Spleen (tissue), 11 donors: Measurements from ENCODE around the gene RASSF4. TPM values are rescaled to one million over a fixed set of nuclear protein-coding genes. Genes with fewer than 3 reads are reported as not detected.

Experiments
- DNase-seq: peaks from one replicate; pipeline ENCODE4 v3.0.0-alpha.2; 2020
- H3K27ac ChIP-seq, 8 donors: fragments of 200-600 bp; sonication (generic) in 7 of 8; 1 replicate in 4 of 8; 2 replicates in 4 of 8; pipeline versions ENCODE4 v1.5.0 to v1.8.0; 2016 to 2021; ENCODE audit warnings: inconsistent platforms in 4 of 8, mild to moderate bottlenecking in 4 of 8, moderate library complexity in 1 of 8
- H3K27me3 ChIP-seq, 7 donors: fragments of 200-600 bp; sonication (generic) in 6 of 7; replicated peaks in 1 of 7; 1 replicate in 4 of 7; 2 replicates in 3 of 7; pipeline versions ENCODE4 v1.5.0 to v1.8.0; 2016 to 2021; ENCODE audit warnings: inconsistent platforms in 3 of 7, mild to moderate bottlenecking in 1 of 7
- H3K36me3 ChIP-seq, 6 donors: fragments of 200-600 bp; sonication (generic) in 5 of 6; 1 replicate in 4 of 6; 2 replicates in 2 of 6; pipeline versions ENCODE4 v1.5.0 to v1.8.0; 2016 to 2021; ENCODE audit warnings: inconsistent platforms in 2 of 6
- H3K4me1 ChIP-seq, 6 donors: fragments of 200-600 bp; sonication (generic) in 5 of 6; 1 replicate in 3 of 6; 2 replicates in 3 of 6; pipeline versions ENCODE4 v1.5.0 to v1.8.0; 2016 to 2021; ENCODE audit warnings: inconsistent platforms in 3 of 6
- H3K4me3 ChIP-seq, 8 donors: fragments of 200-600 bp; sonication (generic) in 7 of 8; 1 replicate in 4 of 8; 2 replicates in 4 of 8; pipeline versions ENCODE4 v1.5.0 to v1.8.0; 2016 to 2021; ENCODE audit warnings: inconsistent platforms in 4 of 8, mild to moderate bottlenecking in 4 of 8, moderate library complexity in 2 of 8
- H3K9me3 ChIP-seq, 8 donors: fragments of 200-600 bp; sonication (generic) in 7 of 8; 1 replicate in 4 of 8; 2 replicates in 4 of 8; pipeline versions ENCODE4 v1.5.0 to v1.8.0; 2016 to 2021; ENCODE audit warnings: inconsistent platforms in 4 of 8
- POLR2A ChIP-seq, 3 donors: fragments of 450-650 bp; IDR thresholded peaks; one replicate each; pipeline ENCODE4 v1.5.1; 2017; ENCODE audit warnings: antibody characterized with exemption in 3 of 3, mild to moderate bottlenecking in 1 of 3
- POLR2AphosphoS5 ChIP-seq, 3 donors: sonication (generic); formaldehyde crosslinking; IDR thresholded peaks; one replicate each; pipeline ENCODE4 v1.5.1; 2017; ENCODE audit warnings: antibody characterized with exemption in 3 of 3
- WGBS, 5 donors: extraction: QIAGEN DNeasy Blood & Tissue Kit in 3 of 5; methylation state at CpG; one replicate each; pipeline versions ENCODE4 v1.1.5 to v1.1.7; 2013 to 2018; 5-methylcytosine and 5-hydroxymethylcytosine counted together
- intact Hi-C: fragments of 100-400 bp; cut with DNase I; formaldehyde crosslinking; loops from one replicate; pipeline ENCODE4 v1.15.0; 2023; ENCODE audit warnings: low total_unique reads
- polyA plus RNA-seq, 3 donors: library from polyadenylated mRNA; stranded (reverse); fragments of 200-250 nt; gene quantifications; one replicate each; pipeline ENCODE4 v1.2.1, GENCODE V29; 2013
- total RNA-seq, 7 donors: library from RNA; depleted of rRNA in 3 of 7; stranded (reverse); fragments of >200 nt in 3 of 7; fragmentation: NEBNext Ultra II Directional in 4 of 7; extraction: Animal tissue kit (Norgen Biotek cat#: 25700) in 4 of 7; gene quantifications; one replicate each; pipeline versions ENCODE4 v1.1.0 to v1.2.1, GENCODE V29; 2016 to 2021
- TF ChIP-seq, protein P1 (sequence below), 11 experiments: fragments of 200-600 bp in 7 of 11; fragments of 450-650 bp in 4 of 11; sonication (generic) in 4 of 11; IDR thresholded peaks in 8 of 11; conservative IDR thresholded peaks in 3 of 11; 1 replicate in 7 of 11; 2 replicates in 4 of 11; pipeline versions ENCODE4 v1.4.0 to v1.8.0; 2016 to 2021; ENCODE audit warnings: antibody characterized with exemption in 11 of 11, inconsistent platforms in 4 of 11, mild to moderate bottlenecking in 1 of 11
- donor health status: healthy with polysubstance abuse.
- donor health status: DM: no; HTN: no; CAD: no; lungs with moderate emphysema.
- donor health status: DM: no; HTN: no; CAD: no.
- donor health status: Bipolar disorder and iron deficiency.
- donor health status: healthy.
- donor health status: DM: no; HTN: no; CAD: no.
- donor health status: DM: yes; HTN: yes; CAD: no.

The RASSF4 gene
- total and polyA plus RNA-seq, 10 donors, result 36.7 to 96.2 (median 73.5) TPM

DNA sequence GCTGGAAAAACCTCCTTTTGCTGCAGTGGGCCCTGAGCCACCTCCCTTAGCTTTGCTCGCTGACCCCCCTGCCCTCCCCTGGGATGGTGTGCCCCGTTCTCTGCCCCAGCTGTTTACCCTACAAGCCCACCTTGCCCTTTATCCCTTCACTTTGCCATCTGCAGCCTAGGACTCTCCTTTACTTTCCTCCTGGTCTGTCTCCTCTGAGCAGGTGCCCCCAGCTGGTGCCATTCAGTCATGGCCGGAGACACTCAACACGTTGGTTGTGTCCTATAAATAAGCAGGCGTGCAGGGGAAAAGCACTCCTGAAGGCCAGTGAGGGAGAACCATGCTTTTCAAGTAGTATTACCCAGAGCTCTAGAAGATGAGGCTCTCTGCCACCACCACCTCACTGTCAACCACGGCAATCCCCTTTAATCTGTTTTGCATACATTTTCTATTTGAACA, 6.1 kb downstream of the RASSF4 start:
- Histone ChIP-seq H3K36me3 (peaks cover 0 to 11% (median 0%) of the 10 kb centered on the region in 6 donors), H3K4me1 (peaks cover 38 to 100% (median 81%) of the 10 kb centered on the region in 6 donors), H3K27ac (peak overlapping the region in 5 of 8 donors; percentile 67 to 93 (median 91)), H3K27me3 (no peaks in the 10 kb centered on the region), H3K4me3 (no peak overlapping the region), H3K9me3 (no peaks in the 10 kb centered on the region)
- DNase-seq, result peak; percentile 51
- TF ChIP-seq POLR2A (IDR thresholded peaks at IDR 0.05), result no peak
- no peak for TF ChIP-seq POLR2AphosphoS5 (IDR thresholded peaks at IDR 0.05)
- TF ChIP-seq, protein P1, sequence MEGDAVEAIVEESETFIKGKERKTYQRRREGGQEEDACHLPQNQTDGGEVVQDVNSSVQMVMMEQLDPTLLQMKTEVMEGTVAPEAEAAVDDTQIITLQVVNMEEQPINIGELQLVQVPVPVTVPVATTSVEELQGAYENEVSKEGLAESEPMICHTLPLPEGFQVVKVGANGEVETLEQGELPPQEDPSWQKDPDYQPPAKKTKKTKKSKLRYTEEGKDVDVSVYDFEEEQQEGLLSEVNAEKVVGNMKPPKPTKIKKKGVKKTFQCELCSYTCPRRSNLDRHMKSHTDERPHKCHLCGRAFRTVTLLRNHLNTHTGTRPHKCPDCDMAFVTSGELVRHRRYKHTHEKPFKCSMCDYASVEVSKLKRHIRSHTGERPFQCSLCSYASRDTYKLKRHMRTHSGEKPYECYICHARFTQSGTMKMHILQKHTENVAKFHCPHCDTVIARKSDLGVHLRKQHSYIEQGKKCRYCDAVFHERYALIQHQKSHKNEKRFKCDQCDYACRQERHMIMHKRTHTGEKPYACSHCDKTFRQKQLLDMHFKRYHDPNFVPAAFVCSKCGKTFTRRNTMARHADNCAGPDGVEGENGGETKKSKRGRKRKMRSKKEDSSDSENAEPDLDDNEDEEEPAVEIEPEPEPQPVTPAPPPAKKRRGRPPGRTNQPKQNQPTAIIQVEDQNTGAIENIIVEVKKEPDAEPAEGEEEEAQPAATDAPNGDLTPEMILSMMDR (IDR thresholded peaks at IDR 0.05 in 8 of 11, conservative IDR thresholded peaks at IDR 0.05 in 3 of 11), result no peak
- intact Hi-C loops, result no loop called here
- 73 to 82% (median 79%) methylated on average over 6 of the region's 6 CpGs for WGBS, 5 donors

DNA sequence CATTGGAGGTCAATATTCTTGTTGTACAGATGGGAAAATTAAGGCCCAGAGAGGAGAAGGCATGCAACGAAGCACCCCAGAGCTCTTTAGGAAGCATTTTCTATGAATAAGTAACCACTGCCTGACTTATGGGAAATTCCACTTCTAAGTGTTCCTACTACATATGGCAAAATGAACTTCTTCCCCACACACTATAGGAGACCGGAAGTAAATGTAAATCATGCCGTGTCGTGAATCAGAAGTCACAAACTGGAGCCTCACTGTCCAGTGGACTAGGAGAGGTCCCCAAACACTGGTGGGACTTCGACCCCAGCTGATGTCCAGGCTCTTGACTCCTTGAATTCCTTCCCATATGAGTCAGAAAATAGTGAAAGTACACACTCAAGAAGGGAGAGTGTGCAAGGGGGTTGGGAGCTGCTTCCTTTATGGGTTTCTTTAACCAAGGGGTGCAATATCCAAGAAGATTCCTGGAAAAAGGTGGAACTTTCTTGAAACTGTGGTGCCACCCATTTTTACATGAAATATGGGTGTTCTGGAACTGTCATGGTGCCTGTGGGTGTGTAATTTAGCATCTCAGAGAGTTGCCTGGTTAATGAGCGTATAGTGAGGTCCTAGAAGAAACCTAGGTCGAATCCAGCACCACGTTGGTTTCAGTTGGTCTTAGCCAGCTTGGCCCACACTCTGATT, 6.7 kb downstream of the RASSF4 start:
- Histone ChIP-seq H3K4me3 (no peak overlapping the region), H3K9me3 (no peaks in the 10 kb centered on the region), H3K27ac (peak overlapping the region in 7 of 8 donors; percentile 29 to 93 (median 85)), H3K27me3 (no peaks in the 10 kb centered on the region), H3K36me3 (peaks cover 0 to 17% (median 0%) of the 10 kb centered on the region in 6 donors), H3K4me1 (peaks cover 38 to 100% (median 78%) of the 10 kb centered on the region in 6 donors)
- DNase-seq, result peak; percentile 49
- WGBS, 5 donors, result 50 to 64% (median 57%) methylated on average over 8 of the region's 8 CpGs
- no peak for TF ChIP-seq POLR2AphosphoS5 (IDR thresholded peaks at IDR 0.05)
- TF ChIP-seq, protein P1 (IDR thresholded peaks at IDR 0.05 in 8 of 11, conservative IDR thresholded peaks at IDR 0.05 in 3 of 11), result no peak
- TF ChIP-seq POLR2A (IDR thresholded peaks at IDR 0.05), result no peak
- intact Hi-C loops, result no loop called here

DNA sequence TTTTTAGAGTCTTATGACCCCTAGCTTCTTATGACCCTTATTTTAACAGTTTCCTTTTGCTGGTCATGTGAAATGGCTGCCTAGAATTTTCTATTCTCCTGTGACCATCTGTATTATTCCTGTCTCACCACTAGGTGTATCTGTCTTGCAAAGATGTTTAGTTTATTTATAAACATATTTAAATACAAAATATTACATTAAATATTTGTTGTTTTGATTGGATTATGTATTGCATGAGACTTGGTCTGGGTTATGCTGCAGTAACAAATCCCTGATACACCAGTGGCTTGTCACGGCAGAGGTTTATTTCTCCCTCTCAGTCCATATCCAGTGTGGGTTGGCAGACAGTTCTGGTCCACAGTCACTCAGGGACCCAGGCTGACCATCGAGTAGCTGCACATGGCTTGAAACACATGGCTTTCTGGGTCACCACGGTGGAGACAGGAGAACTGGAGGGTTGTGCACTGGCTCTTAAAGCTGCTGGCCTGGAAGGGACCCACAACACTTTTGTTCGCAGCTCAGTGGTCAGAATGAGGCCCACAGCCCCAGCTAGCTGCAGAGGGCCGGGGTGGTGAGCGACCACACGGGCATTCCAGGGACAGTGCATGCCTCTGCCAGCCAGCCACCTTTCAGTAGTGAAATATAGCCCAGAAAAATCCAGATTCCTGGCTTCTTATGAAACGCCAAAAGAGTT, 7.4 kb downstream of the RASSF4 start:
- WGBS, 5 donors, result 82 to 88% (median 85%) methylated on average over 5 to 8 of the region's 8 CpGs

More for the DNA sequence above, 7.4 kb downstream of the RASSF4 start:
- Histone ChIP-seq H3K9me3 (no peaks in the 10 kb centered on the region), H3K27ac (peak overlapping the region; percentile 6 to 93 (median 78)), H3K36me3 (peaks cover 0 to 24% (median 0%) of the 10 kb centered on the region in 6 donors), H3K4me1 (peaks cover 38 to 100% (median 75%) of the 10 kb centered on the region in 6 donors), H3K27me3 (no peaks in the 10 kb centered on the region), H3K4me3 (no peak overlapping the region)
- intact Hi-C loops, result no loop called here
- TF ChIP-seq POLR2AphosphoS5 (IDR thresholded peaks at IDR 0.05), result no peak
- TF ChIP-seq, protein P1 (IDR thresholded peaks at IDR 0.05 in 8 of 11, conservative IDR thresholded peaks at IDR 0.05 in 3 of 11), result peak in 3 of 11 experiments; percentile 13 to 31 (median 22)
- peak; percentile 68 for DNase-seq
